BLaER1 (cell line): ENCODE measurements around the gene ACOT7.
A peak's percentile ranks its signal among the peaks of the same experiment; 100 is the strongest.

Source experiments
- H3K27ac ChIP-seq: shearing (Covaris generic); formaldehyde crosslinking; 2 replicates; pipeline ENCODE4 v1.8.1; 2022
- H3K27me3 ChIP-seq: shearing (Covaris generic); formaldehyde crosslinking; 2 replicates; pipeline ENCODE4 v1.8.1; 2022
- H3K36me3 ChIP-seq: shearing (Covaris generic); formaldehyde crosslinking; 2 replicates; pipeline ENCODE4 v1.8.1; 2022
- H3K4me1 ChIP-seq: shearing (Covaris generic); formaldehyde crosslinking; 2 replicates; pipeline ENCODE4 v1.8.1; 2022
- H3K4me2 ChIP-seq: shearing (Covaris generic); formaldehyde crosslinking; 2 replicates; pipeline ENCODE4 v1.8.1; 2022
- H3K4me3 ChIP-seq: shearing (Covaris generic); formaldehyde crosslinking; 2 replicates; pipeline ENCODE4 v1.8.1; 2022
- H3K9ac ChIP-seq: shearing (Covaris generic); formaldehyde crosslinking; 2 replicates; pipeline ENCODE4 v1.8.1; 2022
- H3K9me3 ChIP-seq: shearing (Covaris generic); formaldehyde crosslinking; 2 replicates; pipeline ENCODE4 v1.8.1; 2022
- H4K20me1 ChIP-seq: shearing (Covaris generic); formaldehyde crosslinking; 2 replicates; pipeline ENCODE4 v1.8.1; 2022
- Cebpa-rat ChIP-seq: shearing (Covaris generic); IDR thresholded peaks from 2 replicates; pipeline ENCODE4 v1.8.1; 2022

ACOT7 gene

GRCh38 chr1:6271554-6271953 lies 122.0 kb downstream of the ACOT7 start:
- H4K20me1 ChIP-seq, result no peaks in the 10 kb centered on the region; the same call in 1 of the 2 replicates
- no peaks in the 10 kb centered on the region for H3K27me3 ChIP-seq
- H3K4me1 ChIP-seq, result peaks cover 68% of the 10 kb centered on the region
- TF ChIP-seq Cebpa-rat, result no peak
- H3K4me3 ChIP-seq, result no peak overlapping the region
- no peaks in the 10 kb centered on the region for H3K9me3 ChIP-seq
- 0 out of 2 replicates have a peak overlapping the region, but pooled peaks have one; percentile 26 for H3K27ac ChIP-seq
- H3K9ac ChIP-seq, result no peak overlapping the region
- no peak overlapping the region for H3K4me2 ChIP-seq
- peaks cover 38% of the 10 kb centered on the region for H3K36me3 ChIP-seq

GRCh38 chr1:6271006-6271405 lies 122.6 kb downstream of the ACOT7 start:
- Histone ChIP-seq H3K9me3 (no peaks in the 10 kb centered on the region), H3K4me3 (no peak overlapping the region), H3K4me2 (peak overlapping the region; percentile 45), H3K27ac (peak overlapping the region; percentile 55; the same call in 1 of the 2 replicates), H3K27me3 (no peaks in the 10 kb centered on the region), H3K36me3 (peaks cover 38% of the 10 kb centered on the region), H3K4me1 (peaks cover 68% of the 10 kb centered on the region), H3K9ac (no peak overlapping the region), H4K20me1 (no peaks in the 10 kb centered on the region; the same call in 1 of the 2 replicates)
- no peak for TF ChIP-seq Cebpa-rat

GRCh38 chr1:6270401-6270800 lies 123.2 kb downstream of the ACOT7 start:
- H3K9ac ChIP-seq, result no peak overlapping the region
- no peaks in the 10 kb centered on the region for H3K27me3 ChIP-seq
- peak overlapping the region; percentile 55 for H3K27ac ChIP-seq
- H3K36me3 ChIP-seq, result peaks cover 38% of the 10 kb centered on the region
- no peaks in the 10 kb centered on the region for H4K20me1 ChIP-seq
- no peak overlapping the region for H3K4me3 ChIP-seq
- H3K4me2 ChIP-seq, result peak overlapping the region; percentile 45
- H3K9me3 ChIP-seq, result no peaks in the 10 kb centered on the region
- no peak for TF ChIP-seq Cebpa-rat
- peaks cover 68% of the 10 kb centered on the region for H3K4me1 ChIP-seq

DNA sequence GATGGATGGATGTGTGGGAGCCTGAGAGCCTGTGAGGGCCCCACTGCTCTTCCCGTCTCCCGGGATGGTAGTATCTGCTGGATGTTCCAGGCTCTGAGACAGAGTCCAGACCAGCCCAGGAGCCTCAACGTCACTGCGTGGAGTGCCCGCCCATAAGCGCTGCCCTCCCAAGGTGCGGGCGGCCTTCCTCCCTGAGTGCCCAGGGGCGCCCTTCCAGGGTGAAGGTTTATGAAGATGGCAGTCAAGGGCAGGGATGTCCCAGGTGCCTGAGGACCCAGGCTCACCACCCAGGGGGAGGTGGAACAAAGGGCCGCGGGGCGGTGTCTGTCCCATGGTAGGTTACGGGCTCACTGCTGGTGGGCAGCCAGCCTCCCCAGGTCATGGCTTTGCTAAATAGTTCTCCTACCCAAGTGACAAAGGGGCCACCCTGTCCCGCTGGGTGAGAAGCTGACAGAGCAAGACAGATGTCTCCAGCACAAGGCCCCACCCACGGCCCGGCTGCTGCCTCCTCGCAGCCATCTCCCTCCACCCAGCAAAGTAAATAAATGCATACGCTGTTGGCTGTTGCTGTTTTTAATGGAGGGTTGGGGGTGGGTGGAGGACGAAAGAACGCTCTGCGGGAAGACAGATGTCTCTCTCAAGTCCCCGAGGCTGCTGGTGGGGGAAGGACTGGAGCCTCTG lies 123.7 kb downstream of the ACOT7 start:
- TF ChIP-seq Cebpa-rat, result no peak
- Histone ChIP-seq H3K4me1 (peaks cover 72% of the 10 kb centered on the region), H4K20me1 (no peaks in the 10 kb centered on the region; the same call in 1 of the 2 replicates), H3K36me3 (peaks cover 35% of the 10 kb centered on the region), H3K27ac (peak overlapping the region; percentile 55), H3K27me3 (no peaks in the 10 kb centered on the region), H3K4me2 (peak overlapping the region; percentile 45), H3K9me3 (no peaks in the 10 kb centered on the region), H3K9ac (no peak overlapping the region), H3K4me3 (no peak overlapping the region)

- Histone ChIP-seq H3K27ac (peak overlapping the region; percentile 55), H3K9ac (no peak overlapping the region), H4K20me1 (no peaks in the 10 kb centered on the region; the same call in 1 of the 2 replicates), H3K4me1 (peaks cover 78% of the 10 kb centered on the region), H3K4me3 (no peak overlapping the region), H3K27me3 (no peaks in the 10 kb centered on the region), H3K4me2 (no peak overlapping the region), H3K36me3 (peaks cover 29% of the 10 kb centered on the region), H3K9me3 (no peaks in the 10 kb centered on the region)
- TF ChIP-seq Cebpa-rat, result no peak
Observed at GRCh38 chr1:6269296-6269695, 124.3 kb downstream of the ACOT7 start.

DNA sequence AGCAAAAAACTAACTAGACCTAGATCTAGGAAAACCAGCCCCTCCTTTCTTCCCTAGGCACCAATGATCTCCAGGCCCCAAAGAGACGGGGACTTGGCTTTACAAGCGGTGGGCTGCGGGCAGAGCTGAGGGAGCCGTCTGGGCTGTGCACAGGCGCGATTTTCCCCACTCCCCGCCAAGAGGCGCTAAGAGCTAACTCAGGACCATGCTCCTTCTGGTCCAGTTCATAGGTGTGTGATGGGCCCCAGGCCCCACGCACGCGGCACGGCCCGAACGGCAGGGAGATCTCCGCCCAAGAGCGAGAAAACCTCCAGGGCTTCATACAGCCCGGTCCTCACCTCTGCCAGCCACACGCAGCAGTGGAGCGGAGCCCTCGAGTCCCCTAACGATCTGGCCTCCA lies 125.2 kb downstream of the ACOT7 start:
- no peak overlapping the region for H3K4me2 ChIP-seq
- H3K4me3 ChIP-seq, result no peak overlapping the region
- peaks cover 21% of the 10 kb centered on the region; the same call in 1 of the 2 replicates for H3K36me3 ChIP-seq
- no peak overlapping the region for H3K9ac ChIP-seq
- H3K4me1 ChIP-seq, result peaks cover 87% of the 10 kb centered on the region
- TF ChIP-seq Cebpa-rat, result no peak
- no peak overlapping the region for H3K27ac ChIP-seq
- no peaks in the 10 kb centered on the region for H3K9me3 ChIP-seq
- H3K27me3 ChIP-seq, result no peaks in the 10 kb centered on the region
- H4K20me1 ChIP-seq, result no peaks in the 10 kb centered on the region; the same call in 1 of the 2 replicates

DNA sequence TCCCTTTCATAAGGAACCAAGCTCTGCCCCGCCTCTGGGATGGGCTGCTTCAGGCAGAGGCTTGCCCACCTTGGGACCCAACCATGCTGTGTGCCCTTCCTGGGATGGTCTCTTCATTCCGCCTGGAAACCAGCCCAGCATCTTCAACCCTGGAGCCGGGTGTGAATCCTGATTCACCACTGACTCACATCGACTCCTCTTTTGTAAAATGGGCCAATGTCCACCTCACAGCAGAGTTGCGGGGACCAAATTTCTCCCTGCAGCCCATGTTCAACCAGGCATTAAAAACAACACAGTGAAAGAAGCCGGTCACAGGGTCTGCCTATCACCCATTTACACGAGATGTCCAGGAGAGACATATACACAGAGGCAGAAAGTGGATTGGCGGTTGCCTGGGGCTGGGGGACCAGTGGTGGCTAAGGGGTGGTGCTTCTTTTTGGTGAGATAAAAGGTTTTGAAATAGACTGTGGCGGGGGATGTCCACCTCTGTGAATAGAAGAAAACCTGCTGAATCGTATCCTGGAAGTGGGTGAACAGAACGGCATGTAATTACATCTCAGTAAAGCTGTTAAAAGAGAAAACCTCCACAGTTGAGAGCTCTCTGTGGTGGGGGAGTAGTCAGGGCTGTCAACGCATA lies 125.8 kb downstream of the ACOT7 start:
- Histone ChIP-seq H3K4me3 (no peak overlapping the region), H3K9ac (no peak overlapping the region), H3K36me3 (peaks cover 15% of the 10 kb centered on the region; the same call in 1 of the 2 replicates), H4K20me1 (no peaks in the 10 kb centered on the region; the same call in 1 of the 2 replicates), H3K27ac (no peak overlapping the region), H3K9me3 (no peaks in the 10 kb centered on the region), H3K4me1 (peaks cover 93% of the 10 kb centered on the region), H3K4me2 (peak overlapping the region; percentile 16; the same call in 1 of the 2 replicates), H3K27me3 (no peaks in the 10 kb centered on the region)
- no peak for TF ChIP-seq Cebpa-rat

DNA sequence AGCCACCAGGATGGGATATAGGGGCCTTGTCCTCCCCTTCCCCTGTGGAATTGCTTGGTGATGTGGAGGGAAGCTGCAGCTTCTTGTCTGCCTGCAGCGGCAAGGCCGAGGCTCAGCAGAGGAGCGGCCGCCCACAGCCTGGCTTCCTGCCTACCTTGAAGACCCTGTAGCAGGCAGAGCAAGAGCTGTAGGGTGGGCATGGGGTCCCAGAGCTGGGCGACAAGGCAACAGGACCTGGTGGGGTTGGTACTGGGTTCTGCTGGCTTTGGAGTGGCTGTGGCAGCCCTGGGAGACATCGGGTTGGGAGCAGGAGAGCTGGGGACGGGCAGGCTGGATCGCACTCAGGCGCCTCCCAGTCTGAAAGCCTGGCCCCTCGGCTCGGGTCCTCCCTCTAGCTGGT lies 126.9 kb downstream of the ACOT7 start:
- no peak for TF ChIP-seq Cebpa-rat
- Histone ChIP-seq H4K20me1 (peaks cover 4% of the 10 kb centered on the region; the same call in 1 of the 2 replicates), H3K4me1 (peaks cover 100% of the 10 kb centered on the region), H3K27ac (peak overlapping the region; percentile 39), H3K4me2 (peak overlapping the region; percentile 99), H3K27me3 (no peaks in the 10 kb centered on the region), H3K4me3 (no peak overlapping the region), H3K9ac (peak overlapping the region; percentile 42; the same call in 1 of the 2 replicates), H3K36me3 (peaks cover 3% of the 10 kb centered on the region; the same call in 1 of the 2 replicates), H3K9me3 (no peaks in the 10 kb centered on the region)

- Histone ChIP-seq H3K4me2 (peak overlapping the region; percentile 99), H3K9me3 (no peaks in the 10 kb centered on the region), H3K4me3 (no peak overlapping the region), H3K27me3 (no peaks in the 10 kb centered on the region), H4K20me1 (peaks cover 8% of the 10 kb centered on the region; the same call in 1 of the 2 replicates), H3K4me1 (peaks cover 92% of the 10 kb centered on the region), H3K27ac (0 out of 2 replicates have a peak overlapping the region, but pooled peaks have one; percentile 41), H3K36me3 (no peaks in the 10 kb centered on the region), H3K9ac (no peak overlapping the region)
- TF ChIP-seq Cebpa-rat, result no peak
Observed at GRCh38 chr1:6265151-6265550, 128.4 kb downstream of the ACOT7 start.

DNA sequence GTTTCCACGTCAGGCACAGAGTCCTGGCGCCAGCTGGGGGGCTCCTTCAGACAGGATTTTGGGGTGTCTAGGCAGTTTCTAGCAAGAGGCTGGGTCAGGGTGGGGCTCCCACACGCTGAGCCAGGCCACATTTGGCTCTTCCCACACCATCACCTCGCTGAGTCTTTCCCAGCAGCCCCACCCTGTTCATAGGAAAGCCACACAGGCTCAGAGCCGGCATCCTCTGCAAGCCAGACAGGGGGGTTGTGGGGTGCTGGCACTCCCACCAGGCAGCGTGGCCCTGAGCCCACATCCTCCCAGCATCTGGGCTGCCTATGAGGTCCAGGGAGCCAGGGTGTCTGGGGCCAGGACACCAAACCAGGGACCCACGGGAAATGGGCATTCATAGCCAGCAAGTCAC lies 129.9 kb downstream of the ACOT7 start:
- Histone ChIP-seq H3K27ac (peak overlapping the region; percentile 76), H3K4me2 (peak overlapping the region; percentile 99), H3K36me3 (no peaks in the 10 kb centered on the region), H3K4me3 (no peak overlapping the region), H4K20me1 (peaks cover 21% of the 10 kb centered on the region), H3K4me1 (peaks cover 87% of the 10 kb centered on the region), H3K9me3 (no peaks in the 10 kb centered on the region), H3K9ac (no peak overlapping the region), H3K27me3 (no peaks in the 10 kb centered on the region)
- TF ChIP-seq Cebpa-rat, result no peak
